ENCODE measurements around the gene PANK2.

PANK2 gene

DNA sequence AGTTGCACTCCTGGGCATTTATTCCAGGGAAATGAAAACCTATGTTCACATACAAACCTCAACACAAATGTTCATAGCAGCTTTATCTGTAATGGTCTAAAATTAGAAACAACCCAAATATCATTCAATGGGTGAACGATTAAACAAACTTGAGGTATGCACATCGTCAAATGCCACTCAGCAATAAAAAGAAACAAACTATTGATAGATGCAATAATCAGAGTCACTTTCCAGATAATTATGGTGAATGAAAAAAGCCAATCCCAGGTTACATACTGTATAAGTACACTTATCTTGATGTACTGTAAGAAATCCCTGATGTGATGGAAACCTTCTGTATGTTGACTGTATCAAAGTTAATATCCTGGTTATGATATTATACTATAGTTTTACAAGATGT lies 87.3 kb downstream of the PANK2 start:
- DNase-seq (ENCODE audit: low spot score) (no peak), FAIRE-seq (no peak)

Measured in RCC 7860 (cell line).